ENCODE results near the gene OR6C68. TPM values are rescaled to one million over a fixed set of nuclear protein-coding genes. Genes with fewer than 3 reads are reported as not detected.
"Not testable (repeated sequence)": the region's sequence is repeated elsewhere in the genome, so short reads cannot be mapped to it uniquely, and the experiment has no call there.

OR6C68 gene
- not detected for total RNA-seq
- long read RNA-seq, result 0 reads

GRCh38 chr12:55492078-55492477 lies at the start of gene OR6C68:
TSS of gene OR6C68 (plus strand) at chr12:55492378. CDS start at chr12:55492378, 0 bp downstream.
- intact Hi-C loops (cut with DNase I), result no loop called here
- DNase-seq (no peak), ATAC-seq (ENCODE audit: poor library complexity) (no peak)

GRCh38 chr12:55443776-55444175 lies 48.4 kb upstream of the OR6C68 start, which contains the start of gene OR6C2:
TSS of gene OR6C2 (plus strand) at chr12:55444076. CDS start at chr12:55452214, 8,138 bp downstream.
- intact Hi-C loops (cut with DNase I), result no loop called here
- no peak for ATAC-seq (ENCODE audit: poor library complexity)
- DNase-seq, result no peak

GRCh38 chr12:55445357-55445756 lies 46.8 kb upstream of the OR6C68 start:
- intact Hi-C loops (cut with DNase I), result no loop called here
- ATAC-seq (ENCODE audit: poor library complexity) (no peak), DNase-seq (no peak)

- ATAC-seq (ENCODE audit: poor library complexity) (no peak), DNase-seq (no peak)
- intact Hi-C loops (cut with DNase I), result no loop called here
Measured at GRCh38 chr12:55446326-55446725, 45.9 kb upstream of the OR6C68 start.

GRCh38 chr12:55448825-55449224 lies 43.4 kb upstream of the OR6C68 start:
- no peak for DNase-seq
- intact Hi-C loops (cut with DNase I), result no loop called here
- no peak for ATAC-seq (ENCODE audit: poor library complexity)

GRCh38 chr12:55464926-55465325 lies 27.3 kb upstream of the OR6C68 start:
- intact Hi-C loops (cut with DNase I); DNase-seq: not testable (repeated sequence)

GRCh38 chr12:55467836-55468235 lies 24.3 kb upstream of the OR6C68 start:
- no peak for ATAC-seq (ENCODE audit: poor library complexity)
- DNase-seq, result no peak
- intact Hi-C loops (cut with DNase I), result no loop called here

More at GRCh38 chr12:55464926-55465325, 27.3 kb upstream of the OR6C68 start:
- not testable (repeated sequence) for ATAC-seq (ENCODE audit: poor library complexity)

GRCh38 chr12:55469291-55469690 lies 22.9 kb upstream of the OR6C68 start:
- intact Hi-C loops (cut with DNase I), result no loop called here
- ATAC-seq (ENCODE audit: poor library complexity) (no peak), DNase-seq (no peak)

- intact Hi-C loops (cut with DNase I), result no loop called here
- DNase-seq, result no peak
- no peak for ATAC-seq (ENCODE audit: poor library complexity)
Measured at GRCh38 chr12:55470088-55470829, 21.9 kb upstream of the OR6C68 start, which contains the start of gene OR6C70. TSS of gene OR6C70 (minus strand) at chr12:55470138. CDS start at chr12:55470138, 0 bp downstream.

- intact Hi-C loops (cut with DNase I), result no loop called here
- DNase-seq (no peak), ATAC-seq (ENCODE audit: poor library complexity) (no peak)
Measured at GRCh38 chr12:55472264-55472663, 19.9 kb upstream of the OR6C68 start.

GRCh38 chr12:55479136-55479535 lies 13.0 kb upstream of the OR6C68 start:
- intact Hi-C loops (cut with DNase I); ATAC-seq (ENCODE audit: poor library complexity); DNase-seq: not testable (repeated sequence)

- ATAC-seq (ENCODE audit: poor library complexity); intact Hi-C loops (cut with DNase I); DNase-seq: not testable (repeated sequence)
Measured at GRCh38 chr12:55484284-55484683, 7.9 kb upstream of the OR6C68 start.

- intact Hi-C loops (cut with DNase I), result no loop called here
- DNase-seq, result no peak
- ATAC-seq (ENCODE audit: poor library complexity), result no peak
Measured at GRCh38 chr12:55495490-55495889, 3.3 kb downstream of the OR6C68 start.

- intact Hi-C loops (cut with DNase I), result no loop called here
- ATAC-seq (ENCODE audit: poor library complexity) (no peak), DNase-seq (no peak)
Measured at GRCh38 chr12:55499231-55499630, 7.1 kb downstream of the OR6C68 start.

- intact Hi-C loops (cut with DNase I), result no loop called here
- ATAC-seq (ENCODE audit: poor library complexity), result no peak
Measured at GRCh38 chr12:55499810-55500252, 7.7 kb downstream of the OR6C68 start.

GRCh38 chr12:55501601-55502000 lies 9.4 kb downstream of the OR6C68 start:
- intact Hi-C loops (cut with DNase I), result no loop called here
- no peak for ATAC-seq (ENCODE audit: poor library complexity)

More at GRCh38 chr12:55499810-55500252, 7.7 kb downstream of the OR6C68 start:
- no peak for DNase-seq

GRCh38 chr12:55515696-55516095 lies 23.5 kb downstream of the OR6C68 start:
- no peak for DNase-seq
- intact Hi-C loops (cut with DNase I), result no loop called here
- ATAC-seq (ENCODE audit: poor library complexity), result no peak

More at GRCh38 chr12:55501601-55502000, 9.4 kb downstream of the OR6C68 start:
- DNase-seq, result no peak

GRCh38 chr12:55516391-55516790 lies 24.2 kb downstream of the OR6C68 start:
- DNase-seq (no peak), ATAC-seq (ENCODE audit: poor library complexity) (no peak)
- intact Hi-C loops (cut with DNase I), result no loop called here
